A549 treated with DMSO at 1 μM for 4 hours (cell line): Measurements from ENCODE around the gene CLRN3. TPM values are rescaled to one million over a fixed set of nuclear protein-coding genes. Genes with fewer than 3 reads are reported as not detected.

Experiments used
- total RNA-seq: library from RNA; stranded (reverse); fragments of 200-300 nt; extraction: Qiagen RNA extraction; gene quantifications from 5 replicates; pipeline ENCODE4 v1.2.3, GENCODE V29; 2022; ENCODE audit warnings: low read depth

The CLRN3 gene
- total RNA-seq = not detected in 5 replicates

GRCh38 chr10:127892743-127893142 lies at the start of gene CLRN3:
CLRN3 (minus strand) TSS chr10:127892941; CDS start chr10:127892784, 157 bp downstream.

GRCh38 chr10:127906548-127907377 lies 14.0 kb upstream of the CLRN3 start, which contains the start of gene PTPRE:
PTPRE (plus strand) TSS chr10:127907103; CDS start chr10:128040882, 133,779 bp downstream.

Other genes starting within 250 kb of the CLRN3 start
- not detected in 5 replicates for gene FOXI2, start 155.8 kb downstream of the CLRN3 start, total RNA-seq
- 2.1 to 4.0 TPM (median 3.7 TPM) in 5 replicates for gene PTPRE, start 14.2 kb upstream of the CLRN3 start, total RNA-seq
- gene MKI67, start 233.5 kb upstream of the CLRN3 start, total RNA-seq = 64.2 to 80.7 TPM (median 77.5 TPM) in 5 replicates